ENCODE data around the gene ARPC2. TPM values are rescaled to one million over a fixed set of nuclear protein-coding genes. Genes with fewer than 3 reads are reported as not detected.
A peak's percentile ranks its signal among the peaks of the same experiment; 100 is the strongest.

The ARPC2 gene
- total RNA-seq, 3 donors from 2014 or later: 262 to 322 (median 313) TPM

GRCh38 chr2:218253232-218253625 is 36.2 kb downstream of the ARPC2 start:
- intact Hi-C loops (cut with DNase I, micrococcal nuclease): loop anchor here (10.0 kb wide), 1 partner anchor 68 kb away; no protein-coding TSS in a partner anchor
- ATAC-seq: no peak
- H3K4me1 ChIP-seq (ENCODE audit: low read depth): peaks cover under 1% of the 10 kb centered on the region
- H3K4me3 ChIP-seq: no peak overlapping the region
- no peaks in the 10 kb centered on the region for H3K9me3 ChIP-seq
- H3K36me3 ChIP-seq (ENCODE audit: low read depth): peaks cover 21% of the 10 kb centered on the region
- DNase-seq: no peak
- TF ChIP-seq, protein P1, sequence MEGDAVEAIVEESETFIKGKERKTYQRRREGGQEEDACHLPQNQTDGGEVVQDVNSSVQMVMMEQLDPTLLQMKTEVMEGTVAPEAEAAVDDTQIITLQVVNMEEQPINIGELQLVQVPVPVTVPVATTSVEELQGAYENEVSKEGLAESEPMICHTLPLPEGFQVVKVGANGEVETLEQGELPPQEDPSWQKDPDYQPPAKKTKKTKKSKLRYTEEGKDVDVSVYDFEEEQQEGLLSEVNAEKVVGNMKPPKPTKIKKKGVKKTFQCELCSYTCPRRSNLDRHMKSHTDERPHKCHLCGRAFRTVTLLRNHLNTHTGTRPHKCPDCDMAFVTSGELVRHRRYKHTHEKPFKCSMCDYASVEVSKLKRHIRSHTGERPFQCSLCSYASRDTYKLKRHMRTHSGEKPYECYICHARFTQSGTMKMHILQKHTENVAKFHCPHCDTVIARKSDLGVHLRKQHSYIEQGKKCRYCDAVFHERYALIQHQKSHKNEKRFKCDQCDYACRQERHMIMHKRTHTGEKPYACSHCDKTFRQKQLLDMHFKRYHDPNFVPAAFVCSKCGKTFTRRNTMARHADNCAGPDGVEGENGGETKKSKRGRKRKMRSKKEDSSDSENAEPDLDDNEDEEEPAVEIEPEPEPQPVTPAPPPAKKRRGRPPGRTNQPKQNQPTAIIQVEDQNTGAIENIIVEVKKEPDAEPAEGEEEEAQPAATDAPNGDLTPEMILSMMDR (IDR thresholded peaks at IDR 0.05): no peak

DNA sequence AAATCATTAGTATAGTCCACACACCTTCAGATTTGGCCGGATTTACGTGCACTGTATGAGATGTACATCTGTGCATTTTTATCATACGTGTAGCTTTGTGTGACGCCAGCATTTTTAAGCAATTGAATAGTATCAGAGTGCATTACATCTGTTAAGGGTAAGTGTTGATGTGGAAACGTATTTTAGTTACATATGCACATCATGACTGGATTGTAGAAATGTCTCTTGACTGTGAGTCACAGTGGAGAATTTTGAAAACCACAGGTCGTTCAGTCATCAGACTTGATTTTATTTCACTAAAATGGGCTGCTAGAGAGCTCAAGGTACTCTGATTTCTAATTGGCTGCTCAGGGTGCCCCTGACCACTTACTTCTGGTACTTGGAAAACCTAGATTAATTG is 38.5 kb downstream of the ARPC2 start:
- H3K36me3 ChIP-seq (ENCODE audit: low read depth): peaks cover 15% of the 10 kb centered on the region
- H3K4me1 ChIP-seq (ENCODE audit: low read depth): peaks cover 9% of the 10 kb centered on the region
- no peaks in the 10 kb centered on the region for H3K9me3 ChIP-seq
- intact Hi-C loops (cut with DNase I, micrococcal nuclease): loop anchor here (10.0 kb wide), 1 partner anchor 71 kb away; no protein-coding TSS in a partner anchor
- ATAC-seq: no peak
- TF ChIP-seq, protein P1 (IDR thresholded peaks at IDR 0.05): no peak
- H3K4me3 ChIP-seq: no peak overlapping the region
- DNase-seq: no peak

DNA sequence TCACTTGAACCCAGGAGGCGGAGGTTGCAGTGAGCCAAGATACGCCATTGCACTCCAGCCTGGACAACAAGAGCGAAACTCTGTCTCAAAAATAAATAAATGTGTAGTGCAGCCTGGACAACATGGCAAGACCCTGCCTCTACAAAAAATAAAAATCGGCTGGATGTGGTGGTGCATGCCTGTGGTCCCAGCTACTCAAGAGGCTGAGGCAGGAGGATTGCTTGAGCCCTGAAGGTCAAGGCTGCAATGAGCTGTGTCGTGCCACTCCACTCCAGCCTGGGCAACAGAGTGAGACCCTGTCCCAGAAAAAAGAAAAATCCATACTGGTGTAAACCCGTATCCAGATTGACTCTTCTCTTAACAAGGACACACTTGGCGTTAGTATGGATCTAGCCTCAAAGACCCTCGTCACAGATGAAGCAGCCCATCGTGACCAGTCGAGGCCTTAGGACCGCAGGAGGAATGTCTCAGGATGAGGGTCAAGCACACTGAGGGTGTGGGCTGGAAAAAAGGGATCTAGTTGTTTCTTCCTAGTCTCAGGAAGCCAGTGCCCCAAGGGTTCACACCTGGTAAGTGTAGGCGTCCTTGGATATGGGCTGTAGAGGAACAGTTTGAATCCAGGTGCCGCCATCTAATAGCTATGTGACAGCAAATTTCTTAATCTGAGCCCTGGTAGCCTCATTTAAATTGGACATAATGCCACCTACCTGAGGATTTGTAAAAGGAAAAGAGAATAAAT is 39.8 kb downstream of the ARPC2 start:
- ATAC-seq: no peak
- TF ChIP-seq, protein P1 (IDR thresholded peaks at IDR 0.05): no peak
- H3K36me3 ChIP-seq (ENCODE audit: low read depth): peaks cover 15% of the 10 kb centered on the region
- intact Hi-C loops (cut with DNase I, micrococcal nuclease): loop anchor here (10.0 kb wide), 1 partner anchor 72 kb away; no protein-coding TSS in a partner anchor
- no peak overlapping the region for H3K4me3 ChIP-seq
- no peaks in the 10 kb centered on the region for H3K9me3 ChIP-seq
- H3K4me1 ChIP-seq (ENCODE audit: low read depth): peaks cover 18% of the 10 kb centered on the region
- no peak for DNase-seq

DNA sequence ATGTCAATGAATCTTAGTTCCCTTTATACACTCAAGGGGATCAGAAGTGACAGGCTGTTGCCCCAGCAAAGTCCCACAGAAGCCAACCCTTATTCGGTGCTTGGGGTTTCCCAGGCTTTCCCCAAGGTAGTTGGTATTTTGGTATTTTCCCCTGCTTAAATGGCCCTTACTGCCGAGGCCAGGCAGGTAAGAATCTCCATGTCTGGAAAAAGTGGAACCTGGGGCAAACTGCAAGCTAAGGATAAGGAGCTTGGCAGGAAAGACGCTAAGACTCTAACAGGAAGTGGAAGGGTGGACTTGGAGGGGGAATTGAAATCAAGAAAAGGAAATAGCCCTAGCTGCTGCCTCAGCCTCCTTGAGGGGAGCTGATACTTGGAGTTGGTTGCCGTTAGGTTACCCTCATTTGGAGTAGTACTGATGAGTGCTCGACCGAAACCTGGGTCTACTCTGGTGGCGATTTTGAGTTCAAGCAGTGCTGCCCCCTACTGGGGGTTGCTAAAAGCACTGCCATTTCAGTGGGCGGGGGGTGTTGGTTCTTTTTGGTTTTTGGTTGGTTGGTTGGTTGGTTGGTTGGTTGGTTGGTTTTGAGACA is 40.5 kb downstream of the ARPC2 start:
- ATAC-seq (peak; percentile 32), DNase-seq (no peak)
- Histone ChIP-seq H3K4me3 (no peak overlapping the region), H3K9me3 (no peaks in the 10 kb centered on the region), H3K4me1 (ENCODE audit: low read depth) (peaks cover 20% of the 10 kb centered on the region), H3K36me3 (ENCODE audit: low read depth) (peaks cover 12% of the 10 kb centered on the region)
- TF ChIP-seq, protein P1 (IDR thresholded peaks at IDR 0.05): no peak
- intact Hi-C loops (cut with DNase I, micrococcal nuclease): loop anchor here (10.0 kb wide), 1 partner anchor 73 kb away; no protein-coding TSS in a partner anchor

- Histone ChIP-seq H3K36me3 (ENCODE audit: low read depth) (peaks cover 3% of the 10 kb centered on the region), H3K9me3 (no peaks in the 10 kb centered on the region), H3K4me3 (no peak overlapping the region), H3K4me1 (ENCODE audit: low read depth) (peaks cover 38% of the 10 kb centered on the region)
- ATAC-seq (peak; percentile 3), DNase-seq (no peak)
- intact Hi-C loops (cut with DNase I, micrococcal nuclease): loop anchor here (10.0 kb wide), 1 partner anchor 75 kb away; no protein-coding TSS in a partner anchor
- TF ChIP-seq, protein P1 (IDR thresholded peaks at IDR 0.05): no peak
These were observed 42.3 kb downstream of the ARPC2 start for GRCh38 chr2:218259099-218259961.
